HG03432 (cell line): ENCODE measurements around the gene PRPF6.

ENCODE experiments used
- ATAC-seq: cut with Tn5 transposase; IDR thresholded peaks from one replicate; pipeline ENCODE4 v1.9.1; 2021; ENCODE audit warnings: mild to moderate bottlenecking, moderate library complexity; ENCODE audit not compliant: unreplicated experiment

The PRPF6 gene

GRCh38 chr20:64075556-64075955 is 94.6 kb downstream of the PRPF6 start:
- ATAC-seq: no peak

- no peak for ATAC-seq
Observed at GRCh38 chr20:64076061-64076997, 95.4 kb downstream of the PRPF6 start.

GRCh38 chr20:64077094-64077493 is 96.2 kb downstream of the PRPF6 start:
- peak; percentile 21 for ATAC-seq

- no peak for ATAC-seq
Observed at GRCh38 chr20:64077541-64077875, 96.6 kb downstream of the PRPF6 start.

GRCh38 chr20:64077876-64078551 is 97.1 kb downstream of the PRPF6 start:
- ATAC-seq: no peak

- ATAC-seq: no peak
Observed at GRCh38 chr20:64078934-64079272, 98.0 kb downstream of the PRPF6 start.

GRCh38 chr20:64079273-64080012 is 98.5 kb downstream of the PRPF6 start, which contains the start of gene RGS19:
RGS19 (minus strand) TSS chr20:64079518; CDS start chr20:64076886, 2,632 bp downstream.
- peak; percentile 50 for ATAC-seq

GRCh38 chr20:64080013-64080812 is 99.3 kb downstream of the PRPF6 start, which contains the start of gene OPRL1:
OPRL1 (plus strand) TSS chr20:64080082; CDS start chr20:64092721, 12,639 bp downstream.
- peak; percentile 2 for ATAC-seq

- ATAC-seq: no peak
Observed at GRCh38 chr20:64080813-64081623, 100.1 kb downstream of the PRPF6 start.

- no peak for ATAC-seq
Observed at GRCh38 chr20:64081624-64081964, 100.7 kb downstream of the PRPF6 start.

- ATAC-seq: no peak
Observed at GRCh38 chr20:64082126-64082731, 101.3 kb downstream of the PRPF6 start.
